ENCODE measurements around the gene KRTAP22-2.

Gene KRTAP22-2

DNA sequence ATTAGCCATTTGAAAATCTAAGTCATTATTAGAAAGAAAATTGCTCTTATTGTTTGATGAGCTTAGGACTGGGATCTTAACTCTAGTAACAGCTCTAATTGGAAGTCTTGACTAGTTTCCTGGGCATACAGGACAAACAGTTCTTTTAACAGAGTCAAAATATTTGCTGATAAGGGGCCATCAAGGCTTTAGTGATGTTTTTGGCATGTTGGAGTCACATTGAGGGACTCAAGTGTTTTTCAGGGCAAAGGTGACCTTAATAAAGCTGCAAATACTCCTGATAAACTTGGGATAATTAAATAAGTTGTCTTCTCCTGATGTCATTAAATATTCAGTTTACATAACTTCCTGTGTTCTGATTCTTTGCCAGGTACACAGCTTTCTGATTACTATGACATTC is 22.6 kb downstream of the KRTAP22-2 start:
- DNase-seq (ENCODE audit: extremely low read depth, low read depth), result no peak
- TF ChIP-seq CTCF (IDR thresholded peaks at IDR 0.05; ENCODE audit: low read depth, low read length), result no peak

DNA sequence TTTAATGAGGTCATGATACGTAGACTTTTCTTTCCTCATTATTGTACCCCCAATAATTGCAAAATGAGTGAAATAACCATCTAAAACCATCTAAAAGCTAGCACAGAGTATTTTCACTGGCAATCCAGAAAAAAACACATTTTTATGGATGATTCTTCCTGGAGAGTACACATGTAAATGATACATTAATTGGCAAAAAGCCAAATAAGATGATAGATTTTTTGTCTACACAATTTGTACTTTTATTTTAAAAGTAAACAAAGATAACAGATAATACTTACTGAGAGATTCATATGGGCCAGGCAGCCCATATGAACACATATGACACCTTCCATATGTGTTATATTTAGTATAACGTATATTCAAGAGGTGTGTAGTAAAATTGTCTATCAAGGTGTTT is 26.6 kb downstream of the KRTAP22-2 start:
- no peak for TF ChIP-seq CTCF (IDR thresholded peaks at IDR 0.05; ENCODE audit: low read depth, low read length)
- DNase-seq (ENCODE audit: extremely low read depth, low read depth), result no peak

DNA sequence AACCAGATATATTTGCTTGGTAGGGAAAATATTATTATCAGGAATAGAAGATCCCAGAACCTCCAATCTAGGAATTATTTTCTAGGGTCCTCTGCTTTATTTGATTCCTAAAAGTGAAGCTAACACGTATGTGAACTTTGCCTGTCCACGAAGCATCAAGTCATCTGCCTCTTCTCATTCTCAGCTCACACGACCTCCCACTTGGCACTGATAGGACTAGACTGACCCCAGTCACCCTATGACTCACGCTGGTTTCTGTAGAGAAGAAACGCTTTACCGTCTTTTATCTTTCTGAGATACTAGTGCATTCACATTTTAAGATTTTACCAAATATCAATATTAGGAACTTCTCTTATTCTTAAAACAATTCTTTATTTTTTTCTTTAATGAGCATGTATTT is 27.1 kb downstream of the KRTAP22-2 start:
- DNase-seq (ENCODE audit: extremely low read depth, low read depth), result no peak
- no peak for TF ChIP-seq CTCF (IDR thresholded peaks at IDR 0.05; ENCODE audit: low read depth, low read length)

- no peak for TF ChIP-seq CTCF (IDR thresholded peaks at IDR 0.05; ENCODE audit: low read depth, low read length)
- no peak for DNase-seq (ENCODE audit: extremely low read depth, low read depth)
These were observed 28.2 kb downstream of the KRTAP22-2 start for GRCh38 chr21:30561957-30562356.

- no peak for TF ChIP-seq CTCF (IDR thresholded peaks at IDR 0.05; ENCODE audit: low read depth, low read length)
- DNase-seq (ENCODE audit: extremely low read depth, low read depth), result no peak
These were observed 28.8 kb downstream of the KRTAP22-2 start, which contains the start of gene KRTAP19-7 for GRCh38 chr21:30561264-30561895. TSS of gene KRTAP19-7 (minus strand) at chr21:30561314. CDS start at chr21:30561289, 25 bp downstream.

DNA sequence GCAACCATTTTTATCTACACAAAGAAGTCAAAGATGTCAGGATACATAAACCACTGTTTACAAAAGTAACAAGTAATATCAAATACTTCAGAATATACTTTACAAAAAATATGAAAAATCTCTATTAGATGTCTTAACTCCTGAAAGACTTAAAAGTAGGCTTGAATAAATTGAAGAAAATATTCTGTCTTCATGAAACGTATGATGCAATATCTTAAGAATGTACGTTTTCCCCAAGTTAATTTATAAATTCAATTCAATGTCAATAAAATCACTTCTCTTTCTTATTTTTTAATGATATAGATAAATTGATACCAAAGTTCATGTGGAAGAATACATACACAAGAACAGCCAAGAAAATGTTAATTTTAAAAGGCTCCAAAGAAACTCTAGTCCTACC is 35.1 kb downstream of the KRTAP22-2 start:
- no peak for TF ChIP-seq CTCF (IDR thresholded peaks at IDR 0.05; ENCODE audit: low read depth, low read length)
- no peak for DNase-seq (ENCODE audit: extremely low read depth, low read depth)

DNA sequence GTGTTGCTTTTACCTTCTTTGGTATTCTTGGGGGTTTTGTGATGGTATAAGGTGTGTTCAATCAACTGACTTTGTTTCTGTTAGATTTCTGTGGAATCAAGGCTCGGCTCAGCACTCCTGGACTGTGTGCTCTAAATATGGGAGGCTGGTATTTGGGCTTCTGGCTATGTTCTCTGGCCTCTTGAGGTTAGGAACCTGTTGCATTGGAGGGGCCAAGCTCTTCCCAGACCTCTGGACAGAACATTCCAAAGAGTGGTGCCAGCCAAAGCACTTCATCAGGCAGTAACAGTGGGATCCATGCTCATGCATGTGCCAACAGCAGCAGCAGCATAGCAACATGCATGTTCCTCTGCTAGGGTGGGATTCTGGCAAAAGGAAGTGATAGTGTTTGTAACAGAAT is 37.4 kb downstream of the KRTAP22-2 start:
- DNase-seq (ENCODE audit: extremely low read depth, low read depth), result no peak

More for the DNA sequence above, 37.4 kb downstream of the KRTAP22-2 start:
- no peak for TF ChIP-seq CTCF (IDR thresholded peaks at IDR 0.05; ENCODE audit: low read depth, low read length)

Data from AG09319 (cell line).